HepG2 (cell line): Measurements from ENCODE around the gene ANAPC2. TPM values are rescaled to one million over a fixed set of nuclear protein-coding genes. Genes with fewer than 3 reads are reported as not detected.
A peak's percentile ranks its signal among the peaks of the same experiment; 100 is the strongest.

Experiments used
- CTCF ChIP-seq: sonication (generic); formaldehyde crosslinking; IDR thresholded peaks from 2 replicates; pipeline ENCODE4 v1.5.0; 2020; ENCODE audit warnings: mild to moderate bottlenecking, missing genetic modification reagents, moderate library complexity
- DR1 ChIP-seq: sonication (generic); formaldehyde crosslinking; IDR thresholded peaks from 2 replicates; pipeline ENCODE4 v1.8.0; 2021; ENCODE audit warnings: mild to moderate bottlenecking, missing genetic modification reagents, inconsistent platforms
- MXI1 ChIP-seq: IDR thresholded peaks from 3 replicates; pipeline ENCODE4 v1.6.1; 2012; ENCODE audit warnings: low read depth, low read length, inconsistent platforms, borderline replicate concordance
- MYPOP ChIP-seq: sonication (generic); formaldehyde crosslinking; IDR thresholded peaks from 2 replicates; pipeline ENCODE4 v1.8.1; 2023; ENCODE audit warnings: mild to moderate bottlenecking, moderate library complexity, missing genetic modification reagents
- ZBTB40 ChIP-seq, 2 experiments: fragments of 450-650 bp in 1 of 2; sonication (generic) in 1 of 2; formaldehyde crosslinking in 1 of 2; IDR thresholded peaks; 2 replicates each; pipeline versions ENCODE4 v1.6.1 to v1.8.0; 2016 to 2022; ENCODE audit warnings: antibody characterized with exemption in 1 of 2, mild to moderate bottlenecking in 1 of 2, missing genetic modification reagents in 1 of 2
- ZNF605 ChIP-seq: sonication (generic); formaldehyde crosslinking; IDR thresholded peaks from 2 replicates; pipeline ENCODE4 v1.8.0; 2022; ENCODE audit warnings: mild to moderate bottlenecking, missing genetic modification reagents
- ZNF772 ChIP-seq: sonication (generic); formaldehyde crosslinking; IDR thresholded peaks from 2 replicates; pipeline ENCODE4 v1.5.0; 2020; ENCODE audit warnings: mild to moderate bottlenecking, missing genetic modification reagents
- polyA plus RNA-seq, 8 experiments: library from polyadenylated mRNA; depleted of rRNA in 3 of 8; stranded (reverse) in 7 of 8; unstranded in 1 of 8; fragments of >200 nt; fragmentation: Illumina TruSeq in 4 of 8; extraction: Trizol in 4 of 8; gene quantifications; 2 replicates each; pipeline versions ENCODE4 v1.2.1 to v1.2.3, GENCODE V29; 2011 to 2016; ENCODE audit warnings: low read depth in 4 of 8, missing spikeins in 1 of 8, mixed read lengths in 1 of 8; ENCODE audit not compliant: insufficient read depth in 1 of 8
- total RNA-seq, 5 experiments: library from RNA; depleted of rRNA; stranded (reverse); fragments of >200 nt; fragmentation: Illumina TruSeq; extraction: Trizol; gene quantifications; 2 replicates each; pipeline ENCODE4 v1.2.3, GENCODE V29; 2016; ENCODE audit warnings: low read depth in 1 of 5

The ANAPC2 gene
- total and polyA plus RNA-seq, 2 of the 13 experiments (the other 11 are each of a cell fraction or from before 2014, with no cell fraction given): 12.3 to 15.4 TPM

GRCh38 chr9:137222190-137223077, 34.1 kb upstream of the ANAPC2 start, which contains the start of gene RNF208 (continued):
- TF ChIP-seq MYPOP (peak; percentile 68; the same call in 1 of the 2 replicates), ZNF605 (CRISPR knock-in tag) (peak; percentile 44; the same call in 1 of the 2 replicates), CTCF (CRISPR knock-in tag) (peak; percentile 11; the same call in 1 of the 2 replicates), DR1 (CRISPR knock-in tag) (no peak), ZNF772 (CRISPR knock-in tag) (peak; percentile 48; the same call in 1 of the 2 replicates), ZBTB40 (IDR thresholded peaks at IDR 0.05) (no peak), ZBTB40 (CRISPR knock-in tag; IDR thresholded peaks at IDR 0.05) (0 out of 2 replicates have a peak, but pooled peaks have one; percentile 36), MXI1 (no peak)
